GM19328 (cell line): ENCODE results near the gene BCL2L2.

Source experiments
- ATAC-seq: cut with Tn5 transposase; IDR thresholded peaks from one replicate; pipeline ENCODE4 v1.9.1; 2021; ENCODE audit warnings: mild to moderate bottlenecking, moderate library complexity; ENCODE audit not compliant: unreplicated experiment

Gene BCL2L2

GRCh38 chr14:23352506-23353432 lies 46.1 kb downstream of the BCL2L2 start, which contains the start of gene SLC22A17:
SLC22A17 (minus strand) TSS chr14:23352887.
- no peak for ATAC-seq

GRCh38 chr14:23353433-23353780 lies 46.8 kb downstream of the BCL2L2 start:
- ATAC-seq: no peak

GRCh38 chr14:23354990-23355389 lies 48.4 kb downstream of the BCL2L2 start:
- no peak for ATAC-seq

GRCh38 chr14:23355871-23356435 lies 49.3 kb downstream of the BCL2L2 start:
- no peak for ATAC-seq

- ATAC-seq: no peak
Measured at GRCh38 chr14:23356662-23357061, 50.0 kb downstream of the BCL2L2 start.

GRCh38 chr14:23357261-23357660 lies 50.6 kb downstream of the BCL2L2 start:
- ATAC-seq: no peak

GRCh38 chr14:23358042-23358441 lies 51.4 kb downstream of the BCL2L2 start:
- no peak for ATAC-seq

GRCh38 chr14:23358553-23359166 lies 52.0 kb downstream of the BCL2L2 start:
- ATAC-seq: no peak

GRCh38 chr14:23359167-23359626 lies 52.6 kb downstream of the BCL2L2 start:
- ATAC-seq: no peak

GRCh38 chr14:23359722-23360447 lies 53.3 kb downstream of the BCL2L2 start:
- ATAC-seq: no peak

GRCh38 chr14:23360496-23360895 lies 53.9 kb downstream of the BCL2L2 start:
- no peak for ATAC-seq

GRCh38 chr14:23361320-23361719 lies 54.7 kb downstream of the BCL2L2 start:
- no peak for ATAC-seq
